HG03025 (cell line): ENCODE measurements around the gene SUN1.
"Not testable (repeated sequence)": the region's sequence is repeated elsewhere in the genome, so short reads cannot be mapped to it uniquely, and the experiment has no call there.

ENCODE experiments used
- ATAC-seq: cut with Tn5 transposase; IDR thresholded peaks from one replicate; pipeline ENCODE4 v1.9.1; 2021; ENCODE audit warnings: mild to moderate bottlenecking, moderate library complexity; ENCODE audit not compliant: unreplicated experiment, low FRiP score

Gene SUN1

DNA sequence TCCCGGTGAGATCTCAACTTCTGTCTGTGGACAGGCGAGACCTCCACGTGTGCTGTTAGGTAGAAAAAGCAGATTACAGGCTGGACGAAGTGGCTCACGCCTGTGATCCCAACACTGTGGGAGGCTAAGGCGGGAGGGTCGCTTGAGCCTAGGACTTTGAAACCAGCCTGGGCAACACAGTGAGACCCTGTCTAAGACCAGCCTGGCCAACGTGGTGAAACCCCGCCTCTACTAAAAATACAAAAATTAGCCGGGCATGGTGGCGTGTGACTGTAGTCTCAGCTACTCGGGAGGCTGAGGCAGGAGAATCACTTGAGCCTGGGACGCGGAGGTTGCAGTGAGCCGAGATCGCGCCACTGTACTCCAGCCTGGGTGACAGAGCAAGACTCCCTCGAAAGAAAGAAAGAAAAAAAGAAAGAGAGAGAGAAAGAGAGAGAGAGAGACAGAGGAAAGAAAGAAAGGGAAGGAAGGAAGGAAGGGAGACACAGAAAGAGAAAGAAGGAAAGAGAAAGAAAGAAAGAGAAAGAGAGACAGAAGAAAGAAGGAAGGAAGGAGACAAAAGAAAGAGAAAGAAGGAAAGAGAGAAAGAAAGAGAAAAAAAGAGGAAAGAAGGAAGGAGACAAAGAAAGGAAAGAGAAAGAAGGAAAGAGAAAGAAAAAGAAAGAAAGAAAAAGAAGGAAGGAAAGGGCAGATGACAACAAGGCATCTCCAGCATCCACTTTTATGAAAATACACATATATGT, 29.6 kb upstream of the SUN1 start:
- ATAC-seq: no peak

DNA sequence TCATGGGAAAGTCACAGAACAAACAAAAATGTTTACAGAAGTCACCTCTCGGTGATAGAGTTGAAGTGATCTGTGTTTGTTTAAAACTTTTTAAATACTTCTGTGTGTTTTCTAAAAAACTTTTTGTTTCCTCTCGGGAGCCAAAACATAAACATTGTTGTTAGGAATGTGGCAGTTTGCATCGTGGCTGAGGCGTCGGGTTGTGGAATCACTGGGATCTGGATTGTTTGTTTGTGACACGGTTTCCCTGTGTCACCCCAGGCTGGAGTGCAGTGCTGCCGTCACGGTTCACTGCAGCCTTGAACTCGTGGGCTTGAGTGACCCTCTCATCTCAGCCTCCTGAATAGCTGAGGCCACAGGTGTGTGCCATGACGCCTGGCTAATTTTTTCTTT, 29.0 kb upstream of the SUN1 start:
- no peak for ATAC-seq

DNA sequence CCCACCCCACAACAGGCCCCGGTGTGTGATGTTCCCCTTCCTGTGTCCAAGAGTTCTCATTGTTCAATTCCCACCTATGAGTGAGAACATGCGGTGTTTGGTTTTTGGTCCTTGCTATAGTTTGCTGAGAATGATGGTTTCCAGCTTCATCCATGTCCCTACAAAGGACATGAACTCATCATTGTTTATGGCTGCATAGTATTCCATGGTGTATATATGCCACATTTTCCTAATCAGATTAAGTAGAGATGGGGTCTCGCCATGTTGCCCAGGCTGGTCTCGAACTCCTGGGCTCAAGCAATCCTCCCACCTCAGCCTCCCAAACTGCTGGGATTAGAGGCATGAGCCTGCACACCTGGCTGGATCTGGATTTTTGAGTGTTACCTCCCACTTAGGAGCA, 28.5 kb upstream of the SUN1 start:
- ATAC-seq: not testable (repeated sequence)

DNA sequence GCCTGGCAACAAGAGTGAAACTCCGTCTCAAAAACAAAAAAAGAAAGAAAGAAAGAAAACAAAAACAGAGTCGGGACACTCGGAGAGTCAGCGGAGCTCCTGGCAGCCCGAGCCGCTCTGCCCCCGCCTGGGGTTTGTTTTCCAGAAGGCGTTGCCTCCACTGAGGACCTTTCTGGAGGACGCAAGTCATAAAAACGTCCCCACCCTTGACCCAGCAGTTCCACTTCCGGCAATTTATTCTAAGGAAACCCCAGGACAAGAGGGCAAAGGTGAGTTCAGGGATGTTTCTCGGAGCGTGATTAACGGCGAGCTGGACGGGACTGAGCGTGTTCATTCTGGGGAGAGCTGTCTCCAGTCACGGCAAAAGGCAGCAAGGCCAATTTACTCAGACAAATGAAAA, 27.0 kb upstream of the SUN1 start:
- ATAC-seq: no peak

DNA sequence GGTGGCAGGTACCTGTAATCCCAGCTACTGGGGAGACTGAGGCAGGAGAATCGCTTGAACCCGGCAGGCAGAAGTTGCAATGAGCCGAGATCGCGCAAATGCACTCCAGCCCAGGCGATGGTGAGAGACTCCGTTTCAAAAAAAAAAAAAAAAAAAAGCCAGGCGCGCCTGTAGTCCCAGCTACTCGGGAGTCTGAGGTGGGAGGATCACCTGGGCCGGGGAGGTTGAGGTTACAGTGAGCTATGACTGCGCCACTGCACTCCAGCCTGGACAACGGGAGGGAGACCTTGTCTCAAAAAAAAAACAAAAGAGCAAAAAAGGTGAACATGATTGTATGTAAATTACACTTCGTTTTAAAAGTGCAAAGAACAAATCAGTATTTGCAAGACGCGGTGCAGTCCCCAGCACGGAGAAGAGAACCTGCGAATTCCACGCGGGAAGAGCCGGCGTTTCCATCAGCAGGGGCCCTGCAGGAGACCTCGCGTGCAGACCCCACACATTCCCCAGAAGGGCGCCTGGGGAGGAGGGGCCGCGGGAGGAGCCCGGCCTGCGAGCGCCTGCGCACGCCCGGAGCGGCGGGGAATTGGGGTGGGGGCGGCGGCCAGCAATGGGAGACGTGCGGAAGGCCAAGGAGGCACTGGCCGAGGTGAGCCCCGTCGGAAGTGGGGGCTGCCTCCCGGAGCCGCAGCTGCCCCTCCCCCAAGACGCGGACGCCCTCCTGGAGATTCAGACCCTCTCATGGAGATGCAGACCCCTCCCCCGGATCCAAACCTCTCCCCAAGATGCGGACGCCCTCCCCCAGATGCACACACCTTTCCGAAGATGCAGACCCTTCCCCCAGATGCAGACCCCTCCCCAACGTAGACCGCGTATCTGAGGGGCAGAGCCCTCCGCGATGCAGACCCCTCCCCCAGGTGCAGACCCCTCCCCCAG, 16.7 kb upstream of the SUN1 start:
- ATAC-seq: no peak

DNA sequence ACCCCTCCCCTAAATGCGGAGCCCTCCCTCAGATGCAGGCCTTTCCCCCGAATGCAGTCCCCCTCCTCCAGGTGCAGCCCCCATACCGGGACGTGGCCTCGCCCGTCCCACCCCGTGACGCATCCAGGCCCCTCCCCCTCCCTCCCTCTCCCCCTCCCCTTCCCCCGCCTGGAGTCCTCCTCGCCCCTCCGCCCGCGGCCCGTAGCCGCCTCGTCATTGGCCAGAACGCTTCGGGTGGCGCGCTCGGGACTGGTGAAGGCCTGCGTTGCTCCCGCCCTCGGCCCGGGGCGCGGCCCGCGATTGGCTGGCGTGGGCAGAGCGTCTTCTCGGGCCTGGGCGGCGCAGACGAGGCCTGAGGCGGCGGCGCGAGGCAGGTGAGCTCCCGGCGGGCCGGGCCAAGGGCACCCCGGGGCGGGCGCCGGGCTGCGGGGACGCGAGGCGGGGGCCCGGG, 16.0 kb upstream of the SUN1 start:
- peak; percentile 85 for ATAC-seq

DNA sequence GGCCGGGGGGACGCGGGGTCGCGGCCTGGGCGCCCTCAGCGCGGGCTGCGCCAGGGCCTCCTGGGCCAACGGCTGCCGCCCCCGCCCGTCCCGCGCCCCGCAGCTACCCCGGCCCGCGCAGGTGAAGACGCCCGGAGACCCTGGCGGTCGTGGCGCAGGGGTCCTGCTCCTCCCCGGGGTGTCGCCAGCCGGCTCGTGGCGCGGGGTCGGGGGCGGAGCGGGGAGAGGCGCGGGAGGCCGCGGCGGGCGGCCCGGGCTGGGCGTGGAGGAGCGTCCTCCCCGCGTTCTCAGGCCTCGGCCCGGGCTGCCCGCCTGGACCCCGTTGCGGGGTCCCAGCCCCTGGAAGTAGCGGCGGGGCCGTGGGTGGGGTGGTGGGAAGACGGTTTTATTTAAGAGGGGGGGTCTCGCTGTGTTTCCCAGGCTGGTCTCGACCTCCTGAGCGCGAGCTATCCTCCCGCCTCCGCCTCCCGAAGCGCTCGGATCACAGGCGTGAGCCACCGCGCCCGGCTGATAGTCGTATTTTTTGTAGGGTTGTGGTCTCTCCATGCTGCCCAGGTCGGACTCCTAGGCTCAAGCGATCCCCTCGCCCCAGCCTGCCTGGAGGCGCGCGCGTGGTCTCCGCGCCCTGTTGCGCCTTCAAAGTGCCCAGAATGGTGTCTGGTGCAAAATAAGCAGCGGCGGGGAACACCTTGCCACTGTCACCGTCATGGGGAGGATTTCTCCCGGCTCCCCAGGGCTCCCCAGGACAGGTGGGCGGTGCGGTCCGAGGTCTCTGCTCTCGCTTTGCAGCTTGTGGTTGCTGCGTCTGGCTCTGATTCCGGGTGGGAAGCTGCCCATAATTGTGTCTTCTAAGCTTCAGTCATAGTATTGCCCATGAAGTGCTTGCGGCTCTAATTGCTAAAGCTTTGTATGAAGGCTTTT, 15.3 kb upstream of the SUN1 start:
- ATAC-seq: peak; percentile 11

DNA sequence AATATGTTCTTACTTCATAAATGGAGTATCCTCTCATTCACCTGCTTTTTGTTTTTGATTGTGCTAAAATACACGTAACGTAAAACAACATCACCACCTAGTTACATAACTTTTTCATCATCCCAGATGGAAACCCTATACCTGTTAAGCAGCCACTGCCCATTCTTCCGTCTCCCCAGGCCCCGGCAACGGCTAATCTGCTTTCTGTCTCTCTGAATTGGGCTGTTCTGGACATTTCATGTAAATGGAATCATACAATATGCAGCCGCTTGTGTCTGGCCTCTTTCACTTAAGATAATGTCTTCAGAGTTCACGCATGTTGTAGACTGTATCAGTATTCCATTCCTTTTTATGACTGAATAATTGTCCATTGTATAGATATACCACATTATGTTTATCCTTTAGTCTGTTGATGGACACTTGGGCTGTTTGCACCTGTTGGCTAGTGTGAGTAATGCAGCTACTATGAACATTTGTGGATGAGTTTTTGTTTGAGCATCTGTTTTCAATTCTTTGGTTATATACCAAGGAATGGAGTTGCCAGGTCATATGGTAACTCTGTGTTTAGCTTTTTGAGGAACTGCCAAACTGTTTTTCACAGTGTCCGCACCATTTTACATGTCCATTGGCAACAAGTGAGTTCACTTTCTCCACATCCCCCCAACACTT, 14.1 kb upstream of the SUN1 start:
- ATAC-seq: no peak

DNA sequence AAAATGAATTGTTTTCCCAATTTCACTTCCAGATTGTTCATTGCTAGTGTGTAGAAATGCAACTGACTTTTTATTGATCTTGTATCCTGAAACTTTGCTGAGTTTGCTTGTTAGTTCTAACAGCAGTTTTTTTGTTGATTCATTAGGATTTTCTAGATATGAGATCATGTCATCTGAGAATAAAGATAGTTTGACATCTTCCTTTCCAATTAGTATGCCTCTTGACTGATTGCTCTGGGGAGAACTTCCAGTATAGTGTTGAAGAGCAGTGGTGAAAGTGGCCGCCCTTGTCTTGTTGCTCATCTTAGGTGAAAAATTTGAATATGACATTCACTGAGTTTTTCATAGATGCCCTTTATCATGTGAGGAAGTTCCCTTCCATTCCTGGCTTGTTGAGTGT, 11.9 kb upstream of the SUN1 start:
- no peak for ATAC-seq

DNA sequence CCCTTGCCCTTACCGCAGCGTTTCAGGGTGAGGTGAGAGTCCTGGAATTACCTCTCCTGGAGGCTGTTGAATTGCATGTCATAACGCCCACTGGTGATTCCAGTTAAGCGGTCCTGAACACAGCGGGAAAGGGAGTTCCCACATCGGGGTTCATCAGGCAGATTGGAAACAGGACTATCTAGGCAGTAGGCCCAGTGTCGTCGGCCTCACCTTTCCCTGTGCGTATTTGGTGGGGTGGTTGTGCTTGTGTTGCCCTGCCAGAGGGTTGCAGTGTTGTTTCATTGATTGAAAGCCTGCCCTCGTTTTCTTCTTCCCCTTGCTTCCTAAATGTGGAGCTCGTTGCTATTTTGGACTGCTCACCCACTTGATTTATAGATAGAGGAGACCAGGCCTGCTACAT, 10.6 kb upstream of the SUN1 start:
- ATAC-seq: no peak

DNA sequence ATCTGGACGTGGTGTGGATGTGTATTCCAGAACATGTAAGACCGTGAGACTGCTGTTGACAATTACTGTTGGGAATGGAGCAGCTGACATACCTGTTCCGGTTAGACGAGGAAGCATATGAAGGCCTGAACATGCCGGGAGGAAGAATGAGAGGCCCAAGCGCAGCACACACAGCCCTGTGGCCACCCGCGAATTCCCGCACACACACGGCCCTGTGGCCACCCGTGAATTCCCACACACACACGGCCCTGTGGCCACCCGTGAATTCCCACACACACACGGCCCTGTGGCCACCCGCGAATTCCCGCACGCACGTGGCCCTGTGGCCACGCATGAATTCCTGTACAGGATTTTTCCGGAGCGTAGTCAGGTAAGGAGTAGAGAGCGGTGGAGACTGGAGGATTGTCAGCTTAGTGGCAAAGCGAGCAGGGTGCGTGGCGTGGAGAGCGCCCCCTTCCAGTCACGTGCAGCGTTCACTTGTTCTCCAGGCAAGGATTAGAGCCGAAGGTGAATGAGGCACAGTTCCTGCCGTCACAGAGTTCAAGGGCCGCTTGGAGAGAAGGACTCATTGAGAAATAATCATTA, 9.5 kb upstream of the SUN1 start:
- ATAC-seq: no peak

DNA sequence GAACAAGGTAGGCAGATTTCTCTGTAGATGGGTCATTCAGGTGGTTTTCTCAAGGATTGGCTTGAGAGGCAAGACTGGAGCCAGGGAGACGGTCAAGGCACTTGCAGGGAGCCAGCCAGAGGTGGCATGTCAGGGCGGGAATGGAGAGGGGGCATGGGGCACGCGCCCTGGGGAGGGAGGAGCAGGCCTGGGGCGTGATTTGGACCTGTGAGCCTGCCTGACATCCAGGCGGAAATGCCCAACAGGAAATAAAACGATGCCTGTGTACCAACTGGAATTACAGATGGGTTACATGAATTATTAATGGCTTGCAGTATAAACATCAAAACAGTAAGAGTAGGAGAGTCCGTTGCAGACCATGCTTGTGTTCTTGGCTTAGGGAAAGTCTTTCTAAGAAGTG, 8.6 kb upstream of the SUN1 start:
- ATAC-seq: no peak

DNA sequence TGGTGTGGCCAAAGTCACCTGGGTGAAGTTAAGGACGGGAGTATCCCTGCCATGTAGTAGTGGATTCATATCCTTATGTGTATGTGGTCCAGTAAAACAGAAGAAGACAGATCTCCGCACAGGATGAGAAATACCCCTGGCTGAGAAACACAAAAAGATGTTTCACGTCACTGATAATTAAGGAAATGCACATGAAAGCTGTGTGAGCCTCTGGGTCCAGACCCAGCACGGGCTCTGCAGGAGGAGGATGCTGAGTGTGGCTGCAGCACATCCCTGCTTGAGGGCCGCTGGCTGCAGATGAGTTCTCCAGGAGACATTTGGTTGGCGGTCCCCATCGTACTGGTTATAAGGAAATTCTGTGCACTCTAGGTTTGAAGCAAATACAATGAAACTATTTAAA, 8.2 kb upstream of the SUN1 start:
- no peak for ATAC-seq

DNA sequence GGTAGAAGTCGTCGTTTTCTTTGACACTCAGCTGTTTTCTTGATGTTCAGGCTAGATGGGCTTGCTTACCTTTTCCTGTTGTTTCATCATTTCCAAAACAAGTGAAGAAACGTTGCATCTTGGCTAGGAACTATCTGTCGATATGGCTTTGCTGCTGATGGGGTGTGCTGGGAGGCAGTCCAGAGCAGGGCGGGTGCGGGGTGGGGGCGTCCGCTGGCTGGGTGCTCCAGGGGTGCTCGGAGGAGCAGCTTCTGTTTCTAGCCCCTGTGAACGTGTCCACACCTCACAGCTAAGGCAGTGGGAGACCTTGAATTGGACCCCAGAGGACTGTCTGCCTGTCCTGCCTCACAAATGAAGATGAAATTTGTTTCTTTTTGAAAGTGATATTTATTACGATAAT, 7.6 kb upstream of the SUN1 start:
- ATAC-seq: no peak

DNA sequence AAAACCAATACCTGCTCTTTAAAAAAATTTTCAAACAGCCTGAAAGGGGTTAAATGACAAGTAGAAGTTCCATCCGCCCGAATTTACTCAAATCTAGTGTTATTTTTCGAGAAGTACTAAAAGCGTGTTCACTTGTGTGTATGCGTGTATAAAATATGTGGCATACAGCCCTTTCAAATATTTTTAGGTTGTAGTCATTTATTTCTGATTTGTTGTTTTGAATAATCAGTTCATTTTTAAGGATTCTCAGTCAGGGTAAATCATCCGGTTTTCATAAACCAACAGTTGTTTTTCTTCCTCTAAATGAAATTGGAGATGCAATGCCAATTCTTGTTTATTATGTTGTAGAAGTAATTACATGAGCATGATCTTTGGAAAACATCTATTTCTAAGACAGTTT, 6.9 kb upstream of the SUN1 start:
- ATAC-seq: no peak

DNA sequence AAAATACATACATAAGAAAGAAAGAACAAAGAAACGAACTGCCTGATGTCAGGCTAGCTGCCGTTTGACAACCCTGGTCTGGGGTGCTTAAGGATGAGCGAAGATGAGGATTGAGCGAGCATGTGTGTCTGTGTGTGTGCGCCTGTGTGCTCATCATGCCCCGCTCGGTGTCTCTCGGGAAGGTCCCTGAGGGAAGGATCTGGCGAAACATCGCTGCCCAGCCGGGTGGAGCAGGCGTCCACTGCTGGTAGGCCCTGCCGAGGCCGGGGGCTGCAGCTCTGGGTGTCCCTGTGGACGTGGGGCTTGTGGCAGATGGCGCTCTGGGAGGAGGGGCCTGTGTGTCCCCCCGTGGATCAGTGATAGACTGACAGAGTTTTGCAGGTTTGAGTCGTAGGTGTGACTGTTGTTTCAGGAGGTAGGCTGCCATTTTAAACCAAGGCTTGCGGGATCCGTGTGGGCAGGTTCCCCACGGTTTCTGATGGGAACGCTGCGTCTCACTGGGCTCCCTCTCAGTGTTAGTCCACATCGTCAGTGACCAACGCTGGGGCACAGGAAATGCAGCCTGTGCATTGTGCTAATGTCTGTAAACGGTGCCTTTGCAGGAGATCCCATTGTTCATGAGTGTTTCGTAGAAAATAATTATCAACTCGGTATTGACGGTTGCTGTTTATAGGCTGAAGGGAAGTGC, 5.9 kb upstream of the SUN1 start:
- ATAC-seq: no peak

DNA sequence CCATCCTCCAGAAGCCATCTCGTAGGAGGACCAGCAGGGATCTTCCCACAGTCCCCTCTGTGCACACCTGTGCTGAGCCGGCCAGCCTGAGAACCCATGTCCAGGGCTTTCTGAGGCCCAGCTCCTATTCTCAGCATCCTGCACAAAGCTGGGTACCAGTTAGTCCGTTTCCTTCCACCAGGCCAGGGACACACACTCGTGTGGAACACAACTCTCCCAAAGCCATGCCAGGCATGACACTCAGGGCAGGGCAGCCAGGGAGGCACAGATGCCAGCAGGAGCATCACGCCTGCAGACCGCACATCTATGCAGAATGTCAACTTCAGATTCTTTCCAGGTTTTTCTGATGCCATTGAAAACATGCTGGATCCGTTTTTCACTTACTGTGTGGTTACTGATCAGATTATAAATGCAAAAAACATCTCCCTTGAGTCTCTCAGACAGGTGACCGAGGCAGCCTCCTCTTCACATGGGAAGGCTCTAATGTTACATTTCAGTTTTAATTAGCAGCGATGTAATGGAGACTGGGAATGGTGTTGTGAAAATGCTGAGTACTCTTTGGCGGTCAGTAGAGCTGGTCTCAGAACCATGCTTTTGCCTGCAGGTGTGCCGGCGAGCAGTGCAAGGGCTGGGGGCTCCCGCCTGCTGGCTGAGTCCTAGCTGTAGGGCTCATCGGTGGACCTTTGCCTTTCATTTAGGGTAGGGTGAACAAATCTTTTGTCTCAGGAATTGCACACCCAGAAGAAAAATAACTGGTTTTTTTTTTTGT, 3.3 kb upstream of the SUN1 start:
- no peak for ATAC-seq

DNA sequence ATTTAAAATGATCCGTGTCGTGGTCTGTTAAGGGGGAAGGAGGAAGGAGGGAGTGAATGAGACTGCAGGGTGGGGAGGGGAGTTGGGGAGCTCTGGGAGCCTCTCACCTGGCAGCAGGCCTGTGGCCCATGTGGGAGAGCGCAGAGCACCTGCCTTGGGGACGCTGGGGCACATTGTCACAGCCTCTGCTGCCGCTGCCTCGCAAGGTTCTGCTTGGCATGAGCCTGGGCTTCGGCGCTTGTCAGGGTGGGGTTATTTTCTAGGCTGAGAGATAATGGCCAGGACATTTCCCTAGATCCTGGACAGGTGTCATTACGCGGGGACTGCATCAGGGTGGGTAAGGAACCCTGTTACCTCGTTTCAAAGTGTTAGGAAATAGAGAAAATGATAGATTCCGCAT, 2.2 kb upstream of the SUN1 start:
- no peak for ATAC-seq
